ENCODE data around the gene PTPRN2.
"Not testable (repeated sequence)": the region's sequence is repeated elsewhere in the genome, so short reads cannot be mapped to it uniquely, and the experiment has no call there.

PTPRN2 gene

GRCh38 chr7:157991351-157991750 is 596.3 kb downstream of the PTPRN2 start:
- no peak for DNase-seq (ENCODE audit: low read depth in 4 of 4, low spot score in 1 of 4)

GRCh38 chr7:157990881-157991250 is 596.8 kb downstream of the PTPRN2 start:
- DNase-seq (ENCODE audit: low read depth in 4 of 4, low spot score in 1 of 4): no peak

- no peak for DNase-seq (ENCODE audit: low read depth in 4 of 4, low spot score in 1 of 4)
These were observed 597.3 kb downstream of the PTPRN2 start for GRCh38 chr7:157990226-157990880.

DNA sequence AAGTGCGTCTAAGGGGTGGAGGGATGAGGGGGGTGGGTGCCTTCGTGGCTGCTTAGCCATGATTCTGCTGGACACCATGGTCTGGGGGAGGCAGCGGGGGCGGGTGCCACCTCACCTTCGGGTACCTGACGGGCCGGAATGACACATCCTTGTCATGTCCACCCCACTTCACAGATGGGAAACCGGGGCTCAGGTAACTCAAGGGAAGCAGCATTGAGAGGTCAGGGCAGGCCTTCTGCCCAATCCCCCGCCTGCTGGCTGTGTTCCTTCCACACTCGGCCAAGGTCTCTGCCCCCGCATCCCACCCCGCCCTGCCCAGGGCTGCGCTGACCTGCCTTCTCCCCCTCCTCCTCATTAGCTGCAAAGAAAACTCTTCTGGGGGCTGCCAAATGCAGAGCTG is 598.0 kb downstream of the PTPRN2 start:
- no peak for DNase-seq (ENCODE audit: low read depth in 4 of 4, low spot score in 1 of 4)

DNA sequence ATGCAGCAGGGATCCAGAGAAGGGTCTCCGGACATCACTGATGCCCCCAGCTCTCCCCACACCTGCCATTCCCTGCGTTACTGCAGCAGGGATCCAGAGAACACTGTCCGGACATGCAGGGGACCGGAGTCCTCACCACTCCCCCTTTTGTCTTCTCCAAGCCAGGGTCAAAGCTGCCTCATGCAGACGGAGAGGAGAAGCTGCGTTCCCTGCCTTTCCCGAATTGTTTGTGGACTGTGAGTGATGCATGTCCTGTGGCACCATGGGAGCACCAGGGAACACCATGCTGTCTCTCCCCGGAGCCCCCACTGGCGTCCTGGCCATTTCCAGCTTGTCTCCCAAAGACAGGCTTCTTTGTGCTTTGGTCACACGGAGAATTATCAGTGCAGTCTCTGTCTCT is 599.7 kb downstream of the PTPRN2 start:
- DNase-seq (ENCODE audit: low read depth in 4 of 4, low spot score in 1 of 4): no peak

DNA sequence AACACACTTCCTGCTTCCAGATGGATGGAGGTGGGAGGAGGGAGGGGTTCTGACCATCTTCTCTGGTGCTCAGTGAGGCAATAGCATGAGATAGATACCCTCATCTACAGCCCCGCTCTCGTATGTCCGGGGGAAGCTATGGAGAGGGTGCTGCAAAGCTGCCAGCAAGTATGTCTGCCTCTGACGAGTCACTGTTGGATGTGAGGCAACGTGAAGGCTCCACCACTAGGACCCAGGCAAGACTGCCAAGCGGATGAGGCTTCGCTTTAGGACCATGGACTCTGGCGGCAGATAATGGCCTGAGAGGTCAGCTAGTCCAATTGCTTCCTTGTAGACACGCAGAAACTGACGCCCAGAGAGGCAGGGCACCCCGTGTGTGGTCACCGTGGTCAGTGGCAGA is 601.6 kb downstream of the PTPRN2 start:
- DNase-seq (ENCODE audit: low read depth in 4 of 4, low spot score in 1 of 4): no peak

DNA sequence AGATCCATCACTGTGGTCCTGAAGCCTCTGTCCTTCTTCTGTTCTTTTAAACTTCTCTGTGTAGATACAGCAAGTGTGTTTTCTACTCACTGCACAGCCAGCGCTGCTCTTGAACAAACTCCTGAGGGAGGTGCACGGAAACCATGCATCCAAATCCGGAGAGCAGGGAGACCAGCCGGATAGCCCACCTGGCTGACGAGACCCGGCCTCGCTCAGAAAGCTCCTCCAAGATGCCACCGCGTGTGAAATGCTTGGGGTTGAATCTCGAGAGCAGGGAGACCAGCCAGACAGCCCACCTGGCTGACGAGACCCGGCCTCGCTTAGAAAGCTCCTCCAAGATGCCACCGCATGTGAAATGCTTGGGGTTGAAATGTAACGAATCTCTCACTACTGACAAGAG is 602.0 kb downstream of the PTPRN2 start:
- DNase-seq (ENCODE audit: low read depth in 4 of 4, low spot score in 1 of 4): no peak

GRCh38 chr7:157984423-157985163 is 603.0 kb downstream of the PTPRN2 start:
- no peak for DNase-seq (ENCODE audit: low read depth in 4 of 4, low spot score in 1 of 4)

GRCh38 chr7:157983502-157984422 is 603.9 kb downstream of the PTPRN2 start:
- DNase-seq (ENCODE audit: low read depth in 4 of 4, low spot score in 1 of 4): no peak

GRCh38 chr7:157981778-157982177 is 605.8 kb downstream of the PTPRN2 start:
- DNase-seq (ENCODE audit: low read depth in 4 of 4, low spot score in 1 of 4): no peak

GRCh38 chr7:157980774-157981173 is 606.8 kb downstream of the PTPRN2 start:
- DNase-seq (ENCODE audit: low read depth in 4 of 4, low spot score in 1 of 4): no peak

DNA sequence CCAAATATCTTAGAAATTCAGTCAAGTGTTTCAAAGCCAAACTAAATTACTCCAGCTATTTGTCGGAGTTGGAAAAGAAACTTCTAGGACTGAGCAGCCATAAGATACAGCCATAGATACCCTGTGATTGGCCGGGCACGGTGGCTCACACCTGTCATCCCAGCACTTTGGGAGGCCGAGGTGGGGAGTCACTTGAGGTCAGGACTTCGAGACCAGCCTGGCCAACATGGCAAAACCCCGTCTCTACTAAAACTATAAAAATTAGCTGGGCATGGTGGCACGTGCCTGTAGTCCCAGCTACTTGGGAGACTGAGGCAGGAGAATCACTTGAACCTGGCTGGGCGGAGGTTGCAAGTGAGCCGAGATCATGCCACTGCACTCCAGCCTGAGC is 607.3 kb downstream of the PTPRN2 start:
- DNase-seq (ENCODE audit: low read depth in 4 of 4, low spot score in 1 of 4): not testable (repeated sequence)

- no peak for DNase-seq (ENCODE audit: low read depth in 4 of 4, low spot score in 1 of 4)
These were observed 607.8 kb downstream of the PTPRN2 start for GRCh38 chr7:157979636-157980340.

GRCh38 chr7:157978766-157979165 is 608.9 kb downstream of the PTPRN2 start:
- no peak for DNase-seq (ENCODE audit: low read depth in 4 of 4, low spot score in 1 of 4)

DNA sequence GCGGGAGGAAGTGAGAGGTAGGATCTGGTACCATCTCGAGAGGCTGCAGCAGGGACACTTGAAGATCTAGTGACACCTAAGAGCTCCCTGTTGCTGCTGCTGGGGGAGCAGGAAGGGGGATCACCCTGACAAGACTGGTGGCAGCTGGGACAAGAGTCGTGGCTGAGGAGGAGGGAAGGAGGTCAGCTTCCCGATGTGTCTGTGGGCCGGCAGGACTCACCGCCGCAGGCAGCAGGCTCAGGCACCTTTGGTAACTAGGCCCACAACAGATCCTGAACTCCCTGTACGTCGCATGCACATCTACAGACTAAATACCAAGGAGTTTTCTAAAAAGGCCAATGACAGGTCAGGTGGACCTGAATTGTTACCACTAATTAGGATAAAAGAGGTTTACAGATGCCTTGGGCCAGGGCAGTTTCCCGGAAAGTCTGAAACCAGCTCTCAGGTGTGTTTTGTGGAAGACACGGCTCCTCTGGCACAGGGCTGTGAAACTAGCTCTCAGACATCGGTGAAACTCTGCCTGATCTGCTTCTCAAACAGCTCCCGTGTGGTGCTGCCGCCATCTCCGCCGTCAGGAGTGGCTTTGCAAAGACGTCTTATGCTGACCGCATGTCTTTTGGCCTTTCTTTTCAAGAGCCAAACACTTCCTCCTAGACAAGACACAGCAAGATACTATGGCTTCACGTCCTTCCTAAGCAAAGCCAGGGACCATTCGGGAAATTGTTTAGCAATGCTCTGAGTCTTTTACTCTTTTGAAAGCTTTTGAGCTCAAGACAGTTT is 609.7 kb downstream of the PTPRN2 start:
- DNase-seq (ENCODE audit: low read depth in 4 of 4, low spot score in 1 of 4): no peak

GRCh38 chr7:157977306-157977705 is 610.3 kb downstream of the PTPRN2 start:
- no peak for DNase-seq (ENCODE audit: low read depth in 4 of 4, low spot score in 1 of 4)

DNA sequence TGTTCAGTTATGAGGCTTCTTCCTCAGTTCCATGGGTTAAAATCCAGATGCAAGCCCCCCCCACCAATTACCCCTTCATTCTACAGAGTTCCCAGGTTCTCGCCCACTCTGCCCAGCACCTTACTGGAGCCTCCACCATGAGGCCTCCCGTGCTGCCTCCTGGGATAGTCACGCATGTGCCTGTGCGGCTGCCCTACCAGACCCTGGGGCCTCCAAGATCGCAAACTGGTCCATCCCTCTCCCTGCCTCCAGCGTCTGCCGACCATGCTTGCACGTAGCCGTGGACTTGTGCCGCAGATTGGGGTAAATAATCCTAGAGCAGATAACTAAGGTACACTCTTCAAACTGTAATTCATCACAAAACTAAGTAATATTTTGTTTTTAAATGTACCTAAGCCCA is 611.2 kb downstream of the PTPRN2 start:
- no peak for DNase-seq (ENCODE audit: low read depth in 4 of 4, low spot score in 1 of 4)

DNA sequence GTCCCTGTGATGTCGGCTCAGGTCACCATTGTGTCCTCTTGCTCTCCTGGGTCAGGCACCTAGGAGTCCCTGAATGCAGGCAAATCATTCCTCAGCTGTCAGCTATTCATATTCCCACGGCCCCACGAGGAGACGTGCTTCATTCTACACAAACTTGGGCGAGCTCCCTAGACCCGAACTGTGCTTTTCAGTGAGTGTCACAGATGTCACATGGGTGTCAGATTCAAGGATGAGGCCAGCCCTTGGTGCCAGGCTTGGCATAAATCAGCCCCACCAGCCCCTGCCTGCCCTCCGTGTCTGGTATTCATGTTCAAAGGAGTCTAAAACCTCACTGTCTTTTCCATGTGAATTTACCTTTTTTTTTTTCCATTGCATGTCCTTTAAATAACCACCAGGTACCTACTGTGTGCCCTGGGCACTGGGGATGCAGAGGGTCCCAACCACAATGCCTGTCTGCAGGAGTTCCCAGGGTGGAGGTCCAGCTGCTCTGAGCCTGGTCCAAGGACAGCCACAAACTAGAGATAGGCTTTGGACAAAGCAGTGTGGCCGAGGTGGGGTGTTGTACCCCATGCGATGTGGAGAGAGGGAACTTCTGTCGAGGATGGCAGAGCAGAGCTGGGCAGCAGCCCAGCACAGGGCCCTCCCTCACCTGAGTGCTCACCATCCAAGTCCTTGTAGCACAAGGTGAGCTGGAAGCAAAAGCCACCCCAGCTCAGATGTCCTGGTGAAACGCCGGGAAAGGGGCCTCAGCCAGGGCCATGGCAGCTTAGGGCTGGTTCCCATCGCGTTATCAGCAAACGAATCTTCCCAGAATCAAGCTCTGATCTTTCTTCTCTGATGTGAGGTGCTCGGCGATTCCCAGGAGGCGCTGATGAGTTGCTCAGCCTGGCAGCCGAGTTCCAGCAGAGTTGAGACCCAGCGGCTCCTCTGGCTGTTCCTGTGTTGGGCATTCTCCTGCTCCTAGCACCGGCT is 611.9 kb downstream of the PTPRN2 start:
- no peak for DNase-seq (ENCODE audit: low read depth in 4 of 4, low spot score in 1 of 4)

GRCh38 chr7:157974678-157975230 is 612.9 kb downstream of the PTPRN2 start:
- DNase-seq (ENCODE audit: low read depth in 4 of 4, low spot score in 1 of 4): no peak
